Measurements from ENCODE around the gene CSGALNACT2.

- TF ChIP-seq SREBF1 (IDR thresholded peaks at IDR 0.05; ENCODE audit: low read length) = no peak
- no peak for TF ChIP-seq REST (IDR thresholded peaks at IDR 0.05; ENCODE audit: low read depth, low read length)
- no peak for TF ChIP-seq NBN (IDR thresholded peaks at IDR 0.05)
- TF ChIP-seq TAF1 (IDR thresholded peaks at IDR 0.05; ENCODE audit: borderline replicate concordance, low read depth, low read length) = no peak
- no peak for TF ChIP-seq ZBTB40 (IDR thresholded peaks at IDR 0.05; ENCODE audit: borderline replicate concordance)
- TF ChIP-seq ZBED1 (IDR thresholded peaks at IDR 0.05; ENCODE audit: borderline replicate concordance) = no peak
- TF ChIP-seq POLR2A (IDR thresholded peaks at IDR 0.05; ENCODE audit: low read depth, low read length) = no peak
- no peak for TF ChIP-seq CTCF (IDR thresholded peaks at IDR 0.05 in 2 of 3, conservative IDR thresholded peaks at IDR 0.05 in 1 of 3; ENCODE audit: control insufficient read depth in 2 of 3, extremely low read depth in 1 of 3, insufficient read depth in 1 of 3, low read depth in 3 of 3, low read length in 3 of 3)
- TF ChIP-seq TCF12 (IDR thresholded peaks at IDR 0.05; ENCODE audit: low read depth, low read length) = no peak
- TF ChIP-seq ZSCAN29 (IDR thresholded peaks at IDR 0.05) = no peak
- TF ChIP-seq EZH2 (IDR thresholded peaks at IDR 0.05; ENCODE audit: borderline replicate concordance, control insufficient read depth, low read depth, low read length) = no peak
- TF ChIP-seq SP1 (IDR thresholded peaks at IDR 0.05; ENCODE audit: low read depth, low read length) = no peak
- no peak for TF ChIP-seq CREB1 (IDR thresholded peaks at IDR 0.05; ENCODE audit: low read depth)
- TF ChIP-seq SMAD5 (IDR thresholded peaks at IDR 0.05; ENCODE audit: low read depth) = no peak
Measured at GRCh38 chr10:43229208-43230061, 91.2 kb downstream of the CSGALNACT2 start.
